ENCODE results near the gene ALPK3. TPM values are rescaled to one million over a fixed set of nuclear protein-coding genes. Genes with fewer than 3 reads are reported as not detected.

The ALPK3 gene
- total and polyA plus RNA-seq, 9 of the 15 experiments (the other 6 are each of a cell fraction or from before 2014, with no cell fraction given): 0.04 to 1.0 (median 0.07) TPM; not detected in 2

- TF ChIP-seq MEIS2 (IDR thresholded peaks at IDR 0.05; ENCODE audit: partially characterized antibody): no peak
- TF ChIP-seq ZNF316 (IDR thresholded peaks at IDR 0.05): no peak
- TF ChIP-seq THRAP3 (IDR thresholded peaks at IDR 0.05; ENCODE audit: borderline replicate concordance): no peak
- no peak for TF ChIP-seq ZNF384 (IDR thresholded peaks at IDR 0.05; ENCODE audit: low read depth, low read length)
- TF ChIP-seq ZNF696 (CRISPR knock-in tag; conservative IDR thresholded peaks at IDR 0.05): no peak
- no peak for TF ChIP-seq JUNB (CRISPR knock-in tag; conservative IDR thresholded peaks at IDR 0.05)
- TF ChIP-seq E2F3 (CRISPR knock-in tag; IDR thresholded peaks at IDR 0.05): no peak
Observed at GRCh38 chr15:84919106-84919667, 102.0 kb downstream of the ALPK3 start (continued).

GRCh38 chr15:84921121-84921520, 104.0 kb downstream of the ALPK3 start:
- BruUV-seq (replicated peaks): no TSS peak
- POLR2A ChIA-PET: no interaction called here
- 25% methylated on average over 2 of the region's 2 CpGs for WGBS (ENCODE audit: insufficient coverage, low coverage, missing lambda C conversion rate)
- H3K9me1 ChIP-seq (ENCODE audit: control insufficient read depth, insufficient read depth, low read length): no peaks in the 10 kb centered on the region
- no peak for TF ChIP-seq HNRNPK (IDR thresholded peaks at IDR 0.05; ENCODE audit: low read depth, low read length, poor library complexity, severe bottlenecking)
- no peak for TF ChIP-seq IRF9 (tag; IDR thresholded peaks at IDR 0.05)
- no peak for TF ChIP-seq GTF2E2 (tag; IDR thresholded peaks at IDR 0.05)
- TF ChIP-seq ZNF134 (CRISPR knock-in tag; conservative IDR thresholded peaks at IDR 0.05): no peak
- no peak for TF ChIP-seq KDM5B (IDR thresholded peaks at IDR 0.05; ENCODE audit: insufficient replicate concordance, low read depth, low read length)
- no peak for TF ChIP-seq NUFIP1 (IDR thresholded peaks at IDR 0.05; ENCODE audit: partially characterized antibody)
- no peak for TF ChIP-seq ZFP30 (CRISPR knock-in tag; IDR thresholded peaks at IDR 0.05; ENCODE audit: borderline replicate concordance)
- no peak for TF ChIP-seq MLLT1 (IDR thresholded peaks at IDR 0.05)
- intact Hi-C loops (cut with micrococcal nuclease): no loop called here
- in situ Hi-C loops (cut with MboI): loop anchor here (5.0 kb wide), 1 partner anchor 84 kb away; no protein-coding TSS in a partner anchor
- H2AFZ ChIP-seq (ENCODE audit: low read depth, low read length): no peak overlapping the region
- FAIRE-seq: no peak
- H3K4me3 ChIP-seq: no peak overlapping the region
- no peak overlapping the region for H3K4me2 ChIP-seq (ENCODE audit: insufficient read depth, low read length)
- no peaks in the 10 kb centered on the region for H3K9me3 ChIP-seq (replicated peaks; ENCODE audit: control insufficient read depth, insufficient read depth, low read depth, low read length)
- CTCF ChIA-PET (ENCODE audit: low intra/inter-chr PET ratio): no interaction called here
- no peaks in the 10 kb centered on the region for H3K79me2 ChIP-seq (ENCODE audit: control insufficient read depth, insufficient read depth, low read length)
- DNase-seq (ENCODE audit: extremely low read depth in 1 of 4, low spot score in 3 of 4): no peak
- no peaks in the 10 kb centered on the region for H4K20me1 ChIP-seq (replicated peaks; ENCODE audit: control insufficient read depth, insufficient read depth, low read length)
- H3K27ac ChIP-seq (ENCODE audit: extremely low read depth, low read depth, low read length): no peak overlapping the region
- H3K27me3 ChIP-seq (ENCODE audit: control insufficient read depth in 2 of 2, insufficient read depth in 2 of 2, low read length in 2 of 2): no peaks in the 10 kb centered on the region
- no peaks in the 10 kb centered on the region for H3K36me3 ChIP-seq (ENCODE audit: control insufficient read depth, insufficient read depth, low read length)
- H3K4me1 ChIP-seq (replicated peaks in 1 of 2; ENCODE audit: control insufficient read depth in 2 of 2, insufficient read depth in 2 of 2, low read length in 2 of 2): peaks cover 0 to 8% of the 10 kb centered on the region in 2 experiments; a peak in 2 of 5 replicates
- ATAC-seq: no peak
- H3K9ac ChIP-seq (ENCODE audit: insufficient read depth in 1 of 2, low read depth in 2 of 2, low read length in 2 of 2): no peak overlapping the region

All from K562 (cell line).